ENCODE measurements around the gene SAP30BP.

The SAP30BP gene

DNA sequence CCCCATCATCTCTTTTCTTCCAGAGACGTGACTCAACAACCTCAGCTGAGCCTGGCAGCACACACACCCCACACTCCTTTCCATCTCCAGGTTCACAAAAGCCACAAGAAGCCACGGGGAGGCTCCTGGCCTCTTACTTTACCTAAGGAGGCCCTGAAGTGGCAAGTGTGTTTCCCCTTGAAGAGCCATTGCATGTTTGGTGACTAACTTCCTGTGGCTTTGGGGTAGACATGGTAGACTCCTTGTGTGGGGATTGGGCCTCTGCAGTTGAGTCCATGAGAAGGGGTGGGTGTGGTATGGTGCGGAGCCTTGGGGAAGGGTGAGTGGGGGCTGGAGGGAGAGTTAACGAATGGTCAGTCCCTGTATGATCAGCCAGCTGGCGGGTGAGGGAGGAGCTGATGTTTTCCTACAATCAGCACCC is 24.2 kb downstream of the SAP30BP start:
- Histone ChIP-seq H3K27ac (ENCODE audit: low read length) (no peak overlapping the region), H3K4me3 (ENCODE audit: low read length) (no peak overlapping the region), H3K79me2 (ENCODE audit: low read length) (peaks cover 83% of the 10 kb centered on the region), H3K9me3 (ENCODE audit: insufficient read depth, low read length) (no peaks in the 10 kb centered on the region), H3K9ac (ENCODE audit: low read length) (no peak overlapping the region), H3K27me3 (ENCODE audit: low read depth, low read length) (no peaks in the 10 kb centered on the region), H3K36me3 (replicated peaks; ENCODE audit: low read depth, low read length) (peaks cover 71% of the 10 kb centered on the region), H4K20me1 (ENCODE audit: insufficient read depth, low read length) (no peaks in the 10 kb centered on the region), H2AFZ (ENCODE audit: low read depth, low read length) (no peak overlapping the region), H3K4me1 (ENCODE audit: low read length) (peaks cover 35% of the 10 kb centered on the region), H3K4me2 (ENCODE audit: low read length) (no peak overlapping the region)
- TF ChIP-seq, protein P1, sequence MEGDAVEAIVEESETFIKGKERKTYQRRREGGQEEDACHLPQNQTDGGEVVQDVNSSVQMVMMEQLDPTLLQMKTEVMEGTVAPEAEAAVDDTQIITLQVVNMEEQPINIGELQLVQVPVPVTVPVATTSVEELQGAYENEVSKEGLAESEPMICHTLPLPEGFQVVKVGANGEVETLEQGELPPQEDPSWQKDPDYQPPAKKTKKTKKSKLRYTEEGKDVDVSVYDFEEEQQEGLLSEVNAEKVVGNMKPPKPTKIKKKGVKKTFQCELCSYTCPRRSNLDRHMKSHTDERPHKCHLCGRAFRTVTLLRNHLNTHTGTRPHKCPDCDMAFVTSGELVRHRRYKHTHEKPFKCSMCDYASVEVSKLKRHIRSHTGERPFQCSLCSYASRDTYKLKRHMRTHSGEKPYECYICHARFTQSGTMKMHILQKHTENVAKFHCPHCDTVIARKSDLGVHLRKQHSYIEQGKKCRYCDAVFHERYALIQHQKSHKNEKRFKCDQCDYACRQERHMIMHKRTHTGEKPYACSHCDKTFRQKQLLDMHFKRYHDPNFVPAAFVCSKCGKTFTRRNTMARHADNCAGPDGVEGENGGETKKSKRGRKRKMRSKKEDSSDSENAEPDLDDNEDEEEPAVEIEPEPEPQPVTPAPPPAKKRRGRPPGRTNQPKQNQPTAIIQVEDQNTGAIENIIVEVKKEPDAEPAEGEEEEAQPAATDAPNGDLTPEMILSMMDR (IDR thresholded peaks at IDR 0.05; ENCODE audit: low read depth, low read length) = no peak
- TF ChIP-seq EZH2phosphoT487 (IDR thresholded peaks at IDR 0.05; ENCODE audit: low read depth) = no peak

DNA sequence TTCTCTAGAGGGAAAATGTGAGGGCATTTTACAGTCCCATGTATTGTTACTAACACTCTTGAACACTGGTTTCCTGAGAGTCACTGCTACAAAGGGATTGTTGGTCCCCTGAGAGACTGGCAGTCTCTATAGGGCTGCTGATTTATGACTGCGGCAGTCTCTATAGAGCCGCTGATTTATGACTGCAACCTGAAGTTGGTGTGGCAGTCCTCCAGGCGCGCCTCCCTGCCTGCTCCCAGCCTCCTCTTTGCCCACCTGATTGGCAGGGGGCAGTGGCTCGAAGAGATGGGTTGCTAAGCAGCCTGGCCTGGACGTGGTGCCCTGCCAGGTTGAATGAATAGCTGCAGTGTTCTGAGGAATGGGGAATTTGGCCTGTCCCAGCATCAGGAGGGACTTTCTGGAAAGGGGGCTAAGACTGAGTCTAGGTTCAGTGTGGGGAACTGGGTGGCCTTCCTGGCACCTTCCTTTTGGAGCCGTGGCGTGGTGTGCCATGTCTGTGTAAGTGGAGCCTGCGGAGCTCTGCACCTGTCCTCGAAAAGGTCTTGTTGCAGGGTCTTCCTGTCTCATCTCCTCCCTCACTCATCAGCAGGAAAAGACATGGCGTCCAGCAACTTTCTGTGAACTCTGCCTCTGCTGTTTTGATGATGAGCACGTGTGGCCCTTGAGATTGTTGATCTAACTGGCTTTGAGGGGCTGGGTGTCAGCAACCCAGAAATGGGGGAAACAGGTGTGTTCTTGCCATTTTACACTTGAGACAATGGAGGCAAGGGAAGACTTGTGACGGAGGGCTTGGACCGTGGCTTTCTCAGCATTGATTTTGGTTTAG is 24.9 kb downstream of the SAP30BP start:
- no peak overlapping the region for H3K4me2 ChIP-seq (ENCODE audit: low read length)

DNA sequence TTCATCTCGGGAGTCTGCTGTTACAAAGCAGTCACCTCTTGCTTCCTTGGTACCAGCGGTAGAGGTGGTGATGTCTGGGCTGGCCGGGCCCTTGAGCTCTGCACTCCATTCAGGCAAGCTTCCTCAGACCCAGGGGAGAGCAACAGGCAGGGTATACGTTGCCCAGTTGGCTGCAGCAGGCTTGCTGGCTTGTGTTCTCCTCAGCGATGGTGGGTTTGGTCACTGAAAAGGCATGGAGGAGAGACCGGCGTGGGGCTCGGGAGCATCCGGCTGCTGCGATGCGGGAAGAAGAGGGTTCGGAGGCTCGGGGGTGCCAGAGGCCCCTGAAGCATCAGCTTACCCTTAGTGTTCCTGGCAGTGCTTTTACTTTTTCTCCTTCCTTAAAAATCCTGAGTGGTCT is 25.8 kb downstream of the SAP30BP start:
- Histone ChIP-seq H3K9ac (ENCODE audit: low read length) (no peak overlapping the region), H3K36me3 (replicated peaks; ENCODE audit: low read depth, low read length) (peaks cover 61% of the 10 kb centered on the region), H3K27ac (ENCODE audit: low read length) (no peak overlapping the region), H4K20me1 (ENCODE audit: insufficient read depth, low read length) (no peaks in the 10 kb centered on the region), H2AFZ (ENCODE audit: low read depth, low read length) (no peak overlapping the region), H3K9me3 (ENCODE audit: insufficient read depth, low read length) (no peaks in the 10 kb centered on the region), H3K27me3 (ENCODE audit: low read depth, low read length) (no peaks in the 10 kb centered on the region), H3K79me2 (ENCODE audit: low read length) (peaks cover 75% of the 10 kb centered on the region), H3K4me3 (ENCODE audit: low read length) (no peak overlapping the region), H3K4me1 (ENCODE audit: low read length) (peaks cover 19% of the 10 kb centered on the region), H3K4me2 (ENCODE audit: low read length) (no peak overlapping the region)
- TF ChIP-seq, protein P1 (IDR thresholded peaks at IDR 0.05; ENCODE audit: low read depth, low read length) = no peak
- TF ChIP-seq EZH2phosphoT487 (IDR thresholded peaks at IDR 0.05; ENCODE audit: low read depth) = no peak

More for the DNA sequence above, 24.9 kb downstream of the SAP30BP start:
- H3K9me3 ChIP-seq (ENCODE audit: insufficient read depth, low read length) = no peaks in the 10 kb centered on the region
- no peaks in the 10 kb centered on the region for H3K27me3 ChIP-seq (ENCODE audit: low read depth, low read length)
- TF ChIP-seq EZH2phosphoT487 (IDR thresholded peaks at IDR 0.05; ENCODE audit: low read depth) = no peak
- TF ChIP-seq, protein P1 (IDR thresholded peaks at IDR 0.05; ENCODE audit: low read depth, low read length) = no peak
- H3K27ac ChIP-seq (ENCODE audit: low read length) = no peak overlapping the region
- peaks cover 29% of the 10 kb centered on the region for H3K4me1 ChIP-seq (ENCODE audit: low read length)
- no peak overlapping the region for H2AFZ ChIP-seq (ENCODE audit: low read depth, low read length)
- peaks cover 66% of the 10 kb centered on the region for H3K36me3 ChIP-seq (replicated peaks; ENCODE audit: low read depth, low read length)
- peaks cover 78% of the 10 kb centered on the region for H3K79me2 ChIP-seq (ENCODE audit: low read length)
- H4K20me1 ChIP-seq (ENCODE audit: insufficient read depth, low read length) = no peaks in the 10 kb centered on the region
- no peak overlapping the region for H3K9ac ChIP-seq (ENCODE audit: low read length)
- no peak overlapping the region for H3K4me3 ChIP-seq (ENCODE audit: low read length)

DNA sequence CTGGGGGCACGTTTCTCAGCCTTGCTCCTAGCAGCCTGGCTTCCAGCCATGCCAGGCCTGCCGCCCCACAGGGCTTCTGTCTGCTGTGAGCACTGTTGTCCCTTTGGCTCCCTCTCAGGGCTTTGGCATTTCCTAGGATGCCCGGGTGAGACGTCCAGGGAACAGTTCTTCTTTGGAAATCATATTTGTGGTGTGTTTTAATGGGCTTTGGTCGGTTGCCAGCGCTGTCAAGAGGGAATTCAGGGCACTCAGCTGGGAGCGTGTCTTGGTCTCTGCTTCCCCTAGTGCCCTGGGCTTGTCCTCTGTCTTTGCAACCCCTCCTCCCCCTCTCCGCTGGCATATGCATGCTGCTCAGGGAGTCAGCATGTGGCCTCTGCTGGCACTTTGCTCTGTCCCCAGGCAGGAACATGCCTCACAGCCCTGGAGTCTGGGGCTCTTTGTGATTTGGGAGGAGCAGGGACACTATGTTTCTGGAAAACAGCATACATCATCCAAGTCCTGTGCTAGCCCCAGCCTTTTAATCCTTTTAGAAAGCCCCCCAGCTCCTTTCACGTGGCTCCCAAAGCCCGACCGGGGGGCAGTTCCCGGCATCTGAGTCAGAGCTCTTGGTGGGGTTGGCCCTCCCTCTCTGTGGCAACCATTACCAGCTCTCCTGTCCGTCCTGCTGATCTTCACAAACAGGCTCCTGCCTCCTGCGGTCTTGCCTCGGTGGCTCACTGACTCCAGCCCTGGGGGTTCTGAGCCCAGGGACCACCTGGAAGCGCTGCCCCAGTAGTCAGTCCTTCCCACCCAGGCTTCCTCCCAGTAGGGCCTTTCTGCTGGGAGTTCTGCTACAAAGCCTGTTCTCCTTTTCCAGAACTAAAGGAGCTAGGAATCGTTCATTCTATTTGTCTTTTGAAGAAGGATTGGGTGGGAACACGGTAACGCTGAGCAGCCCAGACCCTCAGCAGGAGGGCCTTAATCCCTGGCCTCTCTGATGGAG is 26.7 kb downstream of the SAP30BP start:
- Histone ChIP-seq H3K9me3 (ENCODE audit: insufficient read depth, low read length) (no peaks in the 10 kb centered on the region), H3K36me3 (replicated peaks; ENCODE audit: low read depth, low read length) (peaks cover 56% of the 10 kb centered on the region), H3K27ac (ENCODE audit: low read length) (no peak overlapping the region), H3K4me2 (ENCODE audit: low read length) (no peak overlapping the region), H4K20me1 (ENCODE audit: insufficient read depth, low read length) (no peaks in the 10 kb centered on the region), H3K27me3 (ENCODE audit: low read depth, low read length) (no peaks in the 10 kb centered on the region), H2AFZ (ENCODE audit: low read depth, low read length) (no peak overlapping the region), H3K4me1 (ENCODE audit: low read length) (peaks cover 11% of the 10 kb centered on the region), H3K4me3 (ENCODE audit: low read length) (no peak overlapping the region), H3K9ac (ENCODE audit: low read length) (no peak overlapping the region), H3K79me2 (ENCODE audit: low read length) (peaks cover 67% of the 10 kb centered on the region)
- TF ChIP-seq EZH2phosphoT487 (IDR thresholded peaks at IDR 0.05; ENCODE audit: low read depth) = no peak
- TF ChIP-seq, protein P1 (IDR thresholded peaks at IDR 0.05; ENCODE audit: low read depth, low read length) = no peak
